CD4-positive, alpha-beta memory T cell (primary cell): ENCODE data around the gene FBXW4. TPM values are rescaled to one million over a fixed set of nuclear protein-coding genes. Genes with fewer than 3 reads are reported as not detected.
A peak's percentile ranks its signal among the peaks of the same experiment; 100 is the strongest.

ENCODE experiments used
- CTCF ChIA-PET: fragments of 350-600 bp; sonication (Branson Sonifier 250); formaldehyde crosslinking; loops from one replicate; lab custom pipeline; 2021; ENCODE audit warnings: inconsistent platforms; ENCODE audit not compliant: partially characterized antibody; lab: Charles Lee
- POLR2A ChIA-PET: fragments of 350-600 bp; sonication (Branson Sonifier 250); formaldehyde crosslinking; loops from one replicate; lab custom pipeline; 2021; ENCODE audit not compliant: partially characterized antibody; lab: Charles Lee
- DNase-seq, 5 donors: peaks; one replicate each; pipeline versions ENCODE4 v3.0.0 to v3.0.0-alpha.2; 2020 to 2022; ENCODE audit warnings: mixed read lengths in 1 of 5
- H3K27ac ChIP-seq: one replicate; pipeline ENCODE4 v1.7.0; 2013; ENCODE audit warnings: low read depth, low read length
- H3K27me3 ChIP-seq: 2 replicates; pipeline ENCODE4 v1.7.0; 2013; ENCODE audit warnings: mild to moderate bottlenecking, low read length, moderate library complexity; ENCODE audit not compliant: insufficient read depth
- H3K36me3 ChIP-seq: 2 replicates; pipeline ENCODE4 v1.7.0; 2013; ENCODE audit warnings: mild to moderate bottlenecking, low read length, moderate library complexity; ENCODE audit not compliant: insufficient read depth
- H3K4me1 ChIP-seq: 2 replicates; pipeline ENCODE4 v1.7.0; 2013; ENCODE audit warnings: mild to moderate bottlenecking, low read length, moderate library complexity; ENCODE audit not compliant: insufficient read depth
- H3K4me3 ChIP-seq, 2 donors: one replicate each; pipeline ENCODE4 v1.7.0; 2013; ENCODE audit warnings: low read length in 2 of 2, mild to moderate bottlenecking in 1 of 2
- H3K9me3 ChIP-seq, 2 donors: one replicate each; pipeline ENCODE4 v1.7.0; 2013; ENCODE audit warnings: low read length in 2 of 2, control low read depth in 1 of 2; ENCODE audit not compliant: control insufficient read depth in 1 of 2
- H3K27ac Mint-ChIP-seq, 7 donors: one replicate each; pipeline ENCODE4 v1.8.0; 2020 to 2021; ENCODE audit warnings: mixed read lengths in 7 of 7, mild to moderate bottlenecking in 6 of 7, inconsistent platforms in 3 of 7, moderate library complexity in 3 of 7
- H3K27me3 Mint-ChIP-seq, 2 donors: one replicate each; pipeline ENCODE4 v1.8.0; 2020 to 2021; ENCODE audit warnings: mixed read lengths in 2 of 2
- H3K36me3 Mint-ChIP-seq, 2 donors: one replicate each; pipeline ENCODE4 v1.8.0; 2020 to 2021; ENCODE audit warnings: mixed read lengths in 2 of 2, inconsistent platforms in 1 of 2, mild to moderate bottlenecking in 1 of 2
- H3K4me1 Mint-ChIP-seq, 4 donors: one replicate each; pipeline ENCODE4 v1.8.0; 2020 to 2021; ENCODE audit warnings: mixed read lengths in 4 of 4, mild to moderate bottlenecking in 1 of 4
- H3K4me3 Mint-ChIP-seq, 8 donors: one replicate each; pipeline ENCODE4 v1.8.0; 2020 to 2021; ENCODE audit warnings: mixed read lengths in 8 of 8, mild to moderate bottlenecking in 7 of 8, moderate library complexity in 6 of 8, inconsistent platforms in 3 of 8
- H3K9me3 Mint-ChIP-seq, 8 donors: one replicate each; pipeline ENCODE4 v1.8.0; 2020 to 2021; ENCODE audit warnings: mixed read lengths in 8 of 8, mild to moderate bottlenecking in 5 of 8, inconsistent platforms in 3 of 8, moderate library complexity in 1 of 8
- intact Hi-C: fragments of 100-400 bp; cut with micrococcal nuclease; formaldehyde crosslinking; loops from one replicate; pipeline ENCODE4 v1.15.1; 2023
- polyA plus RNA-seq, 2 donors: library from polyadenylated mRNA; unstranded; fragments of 300-500 nt; fragmentation: Illumina TruSeq; gene quantifications; one replicate each; pipeline ENCODE4 v1.2.3, GENCODE V29; 2021
- total RNA-seq, 2 experiments: library from RNA; stranded (reverse); gene quantifications; one replicate each; pipeline ENCODE4 v1.2.3, GENCODE V29; 2021

FBXW4 gene
- total and polyA plus RNA-seq, 4 experiments from 2014 or later, result 5.1 to 96.6 (median 46.7) TPM

DNA sequence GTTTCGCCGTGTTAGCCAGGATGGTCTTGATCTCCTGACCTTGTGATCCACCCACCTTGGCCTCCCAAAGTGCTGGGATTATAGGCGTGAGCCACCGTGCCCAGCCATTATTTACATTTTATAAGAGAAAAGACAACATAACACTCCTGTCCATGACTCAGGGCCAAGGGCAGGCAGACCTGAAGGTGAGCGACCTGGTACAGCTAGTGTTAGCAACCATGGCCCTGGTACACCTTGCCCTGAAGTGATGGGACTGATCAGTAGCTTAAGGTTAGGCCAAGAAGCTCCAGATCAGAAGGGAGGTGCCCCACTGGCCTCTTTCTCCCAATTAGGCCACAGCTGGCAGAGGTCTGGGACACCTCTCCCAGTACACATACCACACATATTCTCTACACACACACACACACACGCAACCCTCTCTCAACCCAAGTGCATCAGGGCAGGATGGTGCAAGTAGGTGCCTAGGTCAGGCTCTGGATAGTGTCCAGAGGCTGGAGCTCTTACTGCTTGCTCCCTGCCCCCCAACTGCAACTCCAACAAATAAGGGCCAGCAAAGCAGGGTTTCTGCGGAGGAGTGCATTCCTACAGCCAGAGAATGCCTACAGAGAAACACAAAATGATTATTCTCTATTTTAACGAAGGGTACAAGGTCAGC lies 63.0 kb downstream of the FBXW4 start:
- no peaks in the 10 kb centered on the region for H3K9me3 ChIP-seq
- no peaks in the 10 kb centered on the region for H3K4me1 ChIP-seq
- ChIA-PET POLR2A (no interaction called here), CTCF (no interaction called here)
- no peak overlapping the region for H3K4me3 ChIP-seq
- no peak overlapping the region for H3K27ac ChIP-seq
- H3K36me3 ChIP-seq, result no peaks in the 10 kb centered on the region
- H3K9me3 Mint-ChIP-seq, result no peaks in the 10 kb centered on the region
- no peaks in the 10 kb centered on the region for H3K27me3 ChIP-seq
- H3K4me1 Mint-ChIP-seq, result peaks cover 16 to 35% (median 20%) of the 10 kb centered on the region in 4 donors
- no peak for DNase-seq
- intact Hi-C loops, result no loop called here
- H3K27me3 Mint-ChIP-seq, result no peaks in the 10 kb centered on the region
- peaks cover 30 to 58% of the 10 kb centered on the region in 2 donors for H3K36me3 Mint-ChIP-seq
- peak overlapping the region in 1 of 7 donors; percentile 71 for H3K27ac Mint-ChIP-seq
- no peak overlapping the region for H3K4me3 Mint-ChIP-seq

DNA sequence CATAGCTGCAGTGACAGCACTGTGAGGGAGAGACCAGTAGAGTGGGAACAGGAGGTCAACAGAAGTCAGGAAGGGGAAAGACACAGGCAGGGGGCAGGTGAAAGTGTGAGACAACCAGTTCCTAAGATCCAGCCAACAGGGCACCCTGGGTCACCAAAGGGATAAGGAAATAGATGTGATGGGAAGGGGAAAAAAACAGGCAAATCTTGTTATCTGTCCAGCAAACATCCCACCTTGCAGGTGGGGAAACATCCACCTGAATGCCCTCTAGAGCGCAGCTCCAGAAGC lies 64.4 kb downstream of the FBXW4 start:
- Mint-ChIP-seq H3K36me3 (peaks cover 28 to 57% of the 10 kb centered on the region in 2 donors), H3K27me3 (no peaks in the 10 kb centered on the region), H3K4me1 (peaks cover 17 to 40% (median 19%) of the 10 kb centered on the region in 4 donors), H3K9me3 (no peaks in the 10 kb centered on the region), H3K27ac (peak overlapping the region in 2 of 7 donors; percentile 22 to 38), H3K4me3 (no peak overlapping the region)
- Histone ChIP-seq H3K4me1 (no peaks in the 10 kb centered on the region), H3K27ac (no peak overlapping the region), H3K36me3 (peaks cover 3% of the 10 kb centered on the region), H3K9me3 (no peaks in the 10 kb centered on the region), H3K4me3 (no peak overlapping the region), H3K27me3 (no peaks in the 10 kb centered on the region)
- intact Hi-C loops, result no loop called here
- DNase-seq, result no peak
- POLR2A ChIA-PET, result no interaction called here
- CTCF ChIA-PET, result no interaction called here

DNA sequence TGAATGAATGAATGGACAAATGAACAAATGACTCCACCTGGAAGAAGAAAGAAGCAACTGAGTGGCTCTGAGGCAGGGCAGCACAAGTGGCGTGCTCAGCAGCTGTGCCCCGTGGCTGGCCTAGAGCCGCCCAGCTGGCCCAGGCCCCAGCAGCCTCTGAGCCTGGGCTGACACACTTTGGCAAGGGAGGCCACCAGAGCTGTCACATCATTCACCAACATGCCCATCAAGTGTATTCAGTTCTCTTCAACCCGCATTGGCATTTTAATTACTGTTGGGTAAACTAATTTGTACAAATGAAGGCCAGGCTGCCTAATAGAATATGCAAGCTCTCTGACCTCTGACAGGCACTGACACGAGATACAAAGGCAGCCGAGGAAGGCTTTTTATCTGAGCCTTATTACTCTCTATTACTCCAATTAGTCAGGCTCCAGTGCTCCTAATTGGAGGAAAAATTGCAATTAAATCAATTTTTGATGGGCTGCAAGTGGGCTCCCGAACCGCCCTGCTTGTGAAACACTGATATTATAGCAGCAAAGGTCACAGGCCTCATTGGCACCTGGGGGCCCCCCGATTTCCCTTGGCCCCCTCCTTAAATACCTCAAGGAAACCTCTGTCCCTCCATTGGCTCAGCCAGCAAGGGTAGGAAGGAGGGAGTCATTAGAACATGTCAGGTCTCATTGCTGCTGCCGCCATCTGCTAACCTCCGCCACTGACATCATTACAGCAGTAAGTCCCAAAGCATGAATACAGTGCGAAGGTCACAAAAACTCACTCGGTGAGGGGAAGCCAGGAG lies 64.9 kb downstream of the FBXW4 start:
- Histone ChIP-seq H3K27me3 (no peaks in the 10 kb centered on the region), H3K27ac (no peak overlapping the region), H3K4me1 (no peaks in the 10 kb centered on the region), H3K4me3 (no peak overlapping the region), H3K9me3 (no peaks in the 10 kb centered on the region), H3K36me3 (peaks cover 8% of the 10 kb centered on the region)
- H3K4me1 Mint-ChIP-seq, result peaks cover 18 to 40% (median 20%) of the 10 kb centered on the region in 4 donors
- intact Hi-C loops, result no loop called here
- H3K27me3 Mint-ChIP-seq, result no peaks in the 10 kb centered on the region
- peak overlapping the region in 1 of 7 donors; percentile 38 for H3K27ac Mint-ChIP-seq
- H3K36me3 Mint-ChIP-seq, result peaks cover 33 to 60% of the 10 kb centered on the region in 2 donors
- CTCF ChIA-PET, result interaction anchor here (0.8 kb wide), 1 partner anchor 27 kb away, joined by 3 read pairs; no protein-coding TSS in a partner anchor
- H3K9me3 Mint-ChIP-seq, result no peaks in the 10 kb centered on the region
- no peak for DNase-seq
- H3K4me3 Mint-ChIP-seq, result no peak overlapping the region
- POLR2A ChIA-PET, result no interaction called here

- Mint-ChIP-seq H3K4me3 (no peak overlapping the region), H3K27ac (peak overlapping the region in 1 of 7 donors; percentile 8), H3K27me3 (no peaks in the 10 kb centered on the region), H3K9me3 (no peaks in the 10 kb centered on the region), H3K36me3 (peaks cover 52 to 73% of the 10 kb centered on the region in 2 donors), H3K4me1 (peaks cover 9 to 20% (median 13%) of the 10 kb centered on the region in 4 donors)
- Histone ChIP-seq H3K4me3 (no peak overlapping the region), H3K9me3 (no peaks in the 10 kb centered on the region), H3K27me3 (no peaks in the 10 kb centered on the region), H3K36me3 (peaks cover 17% of the 10 kb centered on the region), H3K27ac (no peak overlapping the region), H3K4me1 (no peaks in the 10 kb centered on the region)
- ChIA-PET POLR2A (no interaction called here), CTCF (no interaction called here)
- no peak for DNase-seq
- intact Hi-C loops, result no loop called here
These were observed 69.1 kb downstream of the FBXW4 start for GRCh38 chr10:101625821-101626412.

DNA sequence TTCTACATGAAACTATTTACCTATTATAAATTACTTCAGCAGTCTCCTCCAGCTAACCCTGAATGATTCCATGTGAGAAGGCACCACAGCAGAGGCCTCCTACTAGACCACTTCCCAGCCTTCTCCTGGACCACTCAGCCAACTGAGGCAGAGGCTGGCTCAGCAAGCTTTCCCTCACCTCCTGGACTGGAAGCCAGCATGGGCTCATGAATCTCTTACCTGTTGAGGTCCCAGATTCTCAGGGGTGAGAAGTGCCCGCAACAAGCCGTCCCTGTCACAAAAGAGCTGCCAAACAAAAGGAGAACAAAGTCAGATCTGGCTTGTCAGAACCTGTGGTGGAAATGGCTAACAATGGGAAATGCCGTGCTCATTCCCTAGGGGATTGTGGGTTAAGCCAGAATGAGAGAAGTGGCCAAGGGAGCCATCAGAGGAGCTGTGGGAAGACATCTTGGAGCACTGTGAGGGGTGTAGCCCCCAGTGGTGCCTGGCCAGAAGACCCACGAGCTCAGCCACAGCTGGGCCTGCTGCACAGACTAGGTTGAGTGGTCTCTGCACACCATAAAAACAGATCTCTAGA lies 70.4 kb downstream of the FBXW4 start:
- Histone ChIP-seq H3K27ac (no peak overlapping the region), H3K4me3 (no peak overlapping the region), H3K27me3 (no peaks in the 10 kb centered on the region), H3K4me1 (no peaks in the 10 kb centered on the region), H3K36me3 (peaks cover 30% of the 10 kb centered on the region), H3K9me3 (no peaks in the 10 kb centered on the region)
- ChIA-PET CTCF (no interaction called here), POLR2A (no interaction called here)
- no peaks in the 10 kb centered on the region for H3K27me3 Mint-ChIP-seq
- no peaks in the 10 kb centered on the region for H3K9me3 Mint-ChIP-seq
- DNase-seq, result no peak
- intact Hi-C loops, result no loop called here
- H3K27ac Mint-ChIP-seq, result peak overlapping the region in 2 of 7 donors; percentile 65 to 77
- peaks cover 49 to 76% of the 10 kb centered on the region in 2 donors for H3K36me3 Mint-ChIP-seq
- H3K4me3 Mint-ChIP-seq, result no peak overlapping the region
- peaks cover 5 to 13% (median 8%) of the 10 kb centered on the region in 4 donors for H3K4me1 Mint-ChIP-seq

GRCh38 chr10:101623528-101623927 lies 71.4 kb downstream of the FBXW4 start:
- Mint-ChIP-seq H3K4me1 (peaks cover 0 to 13% (median 8%) of the 10 kb centered on the region in 4 donors), H3K4me3 (no peak overlapping the region), H3K27ac (peak overlapping the region in 3 of 7 donors; percentile 43 to 84 (median 66)), H3K36me3 (peaks cover 46 to 78% of the 10 kb centered on the region in 2 donors), H3K9me3 (no peaks in the 10 kb centered on the region), H3K27me3 (no peaks in the 10 kb centered on the region)
- peaks cover 36% of the 10 kb centered on the region for H3K36me3 ChIP-seq
- no peak overlapping the region for H3K4me3 ChIP-seq
- H3K27me3 ChIP-seq, result no peaks in the 10 kb centered on the region
- ChIA-PET POLR2A (no interaction called here), CTCF (no interaction called here)
- intact Hi-C loops, result no loop called here
- H3K9me3 ChIP-seq, result no peaks in the 10 kb centered on the region
- no peak overlapping the region for H3K27ac ChIP-seq
- DNase-seq, result no peak
- H3K4me1 ChIP-seq, result no peaks in the 10 kb centered on the region

GRCh38 chr10:101619983-101620382 lies 75.0 kb downstream of the FBXW4 start:
- H3K36me3 ChIP-seq, result peaks cover 54% of the 10 kb centered on the region
- no peaks in the 10 kb centered on the region for H3K9me3 ChIP-seq
- no peaks in the 10 kb centered on the region for H3K27me3 Mint-ChIP-seq
- no peak overlapping the region for H3K4me3 Mint-ChIP-seq
- H3K27me3 ChIP-seq, result no peaks in the 10 kb centered on the region
- peaks cover 42 to 81% of the 10 kb centered on the region in 2 donors for H3K36me3 Mint-ChIP-seq
- intact Hi-C loops, result no loop called here
- no peak overlapping the region for H3K27ac ChIP-seq
- no peaks in the 10 kb centered on the region for H3K4me1 ChIP-seq
- DNase-seq, result no peak
- POLR2A ChIA-PET, result no interaction called here
- CTCF ChIA-PET, result no interaction called here
- no peaks in the 10 kb centered on the region for H3K9me3 Mint-ChIP-seq
- H3K4me1 Mint-ChIP-seq, result peaks cover 0 to under 1% (median 0%) of the 10 kb centered on the region in 4 donors
- H3K27ac Mint-ChIP-seq, result peak overlapping the region in 5 of 7 donors; percentile 22 to 60 (median 55)
- H3K4me3 ChIP-seq, result no peak overlapping the region
